Activated CD8-positive, alpha-beta T cell treated with anti-CD3 and anti-CD28 coated beads, Interleukin-2, amount 10 ng/mL, durations not matched to agents 7 days and 5 days (primary cell): ENCODE measurements around the gene PDE6G. TPM values are rescaled to one million over a fixed set of nuclear protein-coding genes. Genes with fewer than 3 reads are reported as not detected.
A peak's percentile ranks its signal among the peaks of the same experiment; 100 is the strongest.

ENCODE experiments used
- ATAC-seq: fragments of 150-1000 bp; cut with Tn5 transposase; one replicate; pipeline ENCODE4 v1.10.0; 2021; ENCODE audit warnings: moderate library complexity
- CTCF ChIA-PET: fragments of 350-600 bp; sonication (Branson Sonifier 250); formaldehyde crosslinking; loops from one replicate; lab custom pipeline; 2021; ENCODE audit warnings: antibody characterized with exemption; lab: Charles Lee
- POLR2A ChIA-PET: fragments of 350-600 bp; sonication (Branson Sonifier 250); formaldehyde crosslinking; loops from one replicate; lab custom pipeline; 2021; ENCODE audit warnings: antibody characterized with exemption; lab: Charles Lee
- DNase-seq: peaks from one replicate; pipeline ENCODE4 v3.0.0-alpha.2; 2020
- H3K27ac Mint-ChIP-seq: one replicate; pipeline ENCODE4 v1.8.0; 2021; ENCODE audit warnings: mild to moderate bottlenecking, mixed read lengths
- H3K27me3 Mint-ChIP-seq: one replicate; pipeline ENCODE4 v1.8.0; 2021; ENCODE audit warnings: low read depth, mixed read lengths
- H3K36me3 Mint-ChIP-seq: one replicate; pipeline ENCODE4 v1.8.0; 2021; ENCODE audit warnings: low read depth, mixed read lengths
- H3K4me1 Mint-ChIP-seq: one replicate; pipeline ENCODE4 v1.8.0; 2021; ENCODE audit warnings: low read depth, mixed read lengths
- H3K4me3 Mint-ChIP-seq: one replicate; pipeline ENCODE4 v1.8.0; 2021; ENCODE audit warnings: mild to moderate bottlenecking, mixed read lengths
- H3K9me3 Mint-ChIP-seq: one replicate; pipeline ENCODE4 v1.8.0; 2022; ENCODE audit warnings: mixed read lengths; ENCODE audit not compliant: insufficient read depth
- total RNA-seq, 2 experiments: library from RNA; stranded (reverse); gene quantifications; one replicate each; pipeline ENCODE4 v1.2.3, GENCODE V29; 2021

The PDE6G gene
- total RNA-seq, 2 experiments from 2014 or later = 76.5 to 80.3 TPM

- CTCF ChIA-PET = interaction anchor here (2.6 kb wide), 1 partner anchor 16 kb away, joined by 18 read pairs; no protein-coding TSS in a partner anchor
- POLR2A ChIA-PET = no interaction called here
- no peak overlapping the region for H3K4me3 Mint-ChIP-seq
- H3K4me1 Mint-ChIP-seq = peaks cover 20% of the 10 kb centered on the region
- H3K27ac Mint-ChIP-seq = no peak overlapping the region
- H3K9me3 Mint-ChIP-seq = no peaks in the 10 kb centered on the region
- no peaks in the 10 kb centered on the region for H3K27me3 Mint-ChIP-seq
- DNase-seq = no peak
- H3K36me3 Mint-ChIP-seq = peaks cover 73% of the 10 kb centered on the region
- ATAC-seq = no peak
Measured at GRCh38 chr17:81616877-81617276, 39.5 kb downstream of the PDE6G start.

GRCh38 chr17:81615401-81615930 lies 40.9 kb downstream of the PDE6G start:
- H3K36me3 Mint-ChIP-seq = peaks cover 60% of the 10 kb centered on the region
- ATAC-seq = no peak
- no peaks in the 10 kb centered on the region for H3K9me3 Mint-ChIP-seq
- peaks cover 20% of the 10 kb centered on the region for H3K4me1 Mint-ChIP-seq
- DNase-seq = no peak
- no peak overlapping the region for H3K4me3 Mint-ChIP-seq
- ChIA-PET POLR2A (interaction anchor here (1.1 to 1.3 kb wide), 2 partner anchors 21 to 51 kb away, joined by 3 to 5 read pairs; partner anchors contain the start of genes CCDC137, NPLOC4, OXLD1 and TSPAN10), CTCF (interaction anchor here (2.6 kb wide), 1 partner anchor 14 kb away, joined by 18 read pairs; no protein-coding TSS in a partner anchor)
- no peaks in the 10 kb centered on the region for H3K27me3 Mint-ChIP-seq
- peak overlapping the region; percentile 76 for H3K27ac Mint-ChIP-seq

- CTCF ChIA-PET = no interaction called here
- H3K27me3 Mint-ChIP-seq = no peaks in the 10 kb centered on the region
- H3K4me3 Mint-ChIP-seq = no peak overlapping the region
- DNase-seq (no peak), ATAC-seq (no peak)
- H3K9me3 Mint-ChIP-seq = no peaks in the 10 kb centered on the region
- POLR2A ChIA-PET = no interaction called here
- H3K27ac Mint-ChIP-seq = no peak overlapping the region
- peaks cover 68% of the 10 kb centered on the region for H3K36me3 Mint-ChIP-seq
- H3K4me1 Mint-ChIP-seq = peaks cover 37% of the 10 kb centered on the region
Measured at GRCh38 chr17:81612172-81612970, 44.0 kb downstream of the PDE6G start.

GRCh38 chr17:81609541-81610311 lies 46.6 kb downstream of the PDE6G start:
- POLR2A ChIA-PET = interaction anchor here (0.6 kb wide), 1 partner anchor 51 kb away, joined by 3 read pairs; no protein-coding TSS in a partner anchor
- no peak for ATAC-seq

GRCh38 chr17:81608605-81609004 lies 47.7 kb downstream of the PDE6G start:
- ChIA-PET POLR2A (interaction anchor here (1.2 kb wide), 1 partner anchor 57 kb away, joined by 3 read pairs; no protein-coding TSS in a partner anchor), CTCF (interaction anchor here (0.8 kb wide), 1 partner anchor 75 kb away, joined by 4 read pairs; the partner anchor contains the start of genes ARL16 and HGS)
- no peak overlapping the region for H3K27ac Mint-ChIP-seq
- H3K27me3 Mint-ChIP-seq = no peaks in the 10 kb centered on the region
- no peak overlapping the region for H3K4me3 Mint-ChIP-seq
- ATAC-seq = no peak
- DNase-seq = no peak
- peaks cover 18% of the 10 kb centered on the region for H3K4me1 Mint-ChIP-seq
- H3K9me3 Mint-ChIP-seq = no peaks in the 10 kb centered on the region
- H3K36me3 Mint-ChIP-seq = peaks cover 60% of the 10 kb centered on the region

More at GRCh38 chr17:81609541-81610311, 46.6 kb downstream of the PDE6G start:
- H3K4me1 Mint-ChIP-seq = peaks cover 24% of the 10 kb centered on the region
- H3K36me3 Mint-ChIP-seq = peaks cover 60% of the 10 kb centered on the region
- H3K27me3 Mint-ChIP-seq = no peaks in the 10 kb centered on the region
- H3K4me3 Mint-ChIP-seq = no peak overlapping the region
- no peak overlapping the region for H3K27ac Mint-ChIP-seq
- DNase-seq = no peak
- H3K9me3 Mint-ChIP-seq = no peaks in the 10 kb centered on the region
- CTCF ChIA-PET = interaction anchor here (1.0 kb wide), 1 partner anchor 9 kb away, joined by 3 read pairs; no protein-coding TSS in a partner anchor

GRCh38 chr17:81608082-81608481 lies 48.3 kb downstream of the PDE6G start:
- H3K9me3 Mint-ChIP-seq = no peaks in the 10 kb centered on the region
- no peaks in the 10 kb centered on the region for H3K27me3 Mint-ChIP-seq
- H3K4me3 Mint-ChIP-seq = no peak overlapping the region
- peaks cover 18% of the 10 kb centered on the region for H3K4me1 Mint-ChIP-seq
- H3K27ac Mint-ChIP-seq = no peak overlapping the region
- ChIA-PET POLR2A (interaction anchor here (1.2 kb wide), 1 partner anchor 57 kb away, joined by 3 read pairs; no protein-coding TSS in a partner anchor), CTCF (interaction anchor here (0.8 kb wide), 1 partner anchor 75 kb away, joined by 4 read pairs; the partner anchor contains the start of genes ARL16 and HGS)
- peaks cover 58% of the 10 kb centered on the region for H3K36me3 Mint-ChIP-seq
- DNase-seq = no peak
- no peak for ATAC-seq

- Mint-ChIP-seq H3K4me3 (no peak overlapping the region), H3K27ac (no peak overlapping the region), H3K27me3 (no peaks in the 10 kb centered on the region), H3K9me3 (no peaks in the 10 kb centered on the region), H3K36me3 (peaks cover 54% of the 10 kb centered on the region), H3K4me1 (peaks cover 18% of the 10 kb centered on the region)
- ATAC-seq (no peak), DNase-seq (no peak)
- ChIA-PET CTCF (interaction anchor here (0.6 to 0.9 kb wide), 2 partner anchors 32 to 76 kb away, joined by 3 to 4 read pairs; partner anchors contain the start of genes ARL16 and HGS), POLR2A (interaction anchor here (0.6 kb wide), 1 partner anchor 55 kb away, joined by 3 read pairs; the partner anchor contains the start of gene FAAP100)
Measured at GRCh38 chr17:81607431-81607830, 48.9 kb downstream of the PDE6G start.

- Mint-ChIP-seq H3K4me1 (peaks cover 12% of the 10 kb centered on the region), H3K9me3 (no peaks in the 10 kb centered on the region), H3K27ac (no peak overlapping the region), H3K36me3 (peaks cover 54% of the 10 kb centered on the region), H3K27me3 (no peaks in the 10 kb centered on the region), H3K4me3 (no peak overlapping the region)
- DNase-seq (no peak), ATAC-seq (no peak)
- CTCF ChIA-PET = no interaction called here
- POLR2A ChIA-PET = no interaction called here
Measured at GRCh38 chr17:81603846-81604610, 52.3 kb downstream of the PDE6G start.

GRCh38 chr17:81601525-81602120 lies 54.7 kb downstream of the PDE6G start:
- peak overlapping the region; percentile 58 for H3K27ac Mint-ChIP-seq
- POLR2A ChIA-PET = interaction anchor here (1.2 kb wide), 1 partner anchor 10 kb away, joined by 4 read pairs; no protein-coding TSS in a partner anchor
- peak; percentile 90 for ATAC-seq
- H3K27me3 Mint-ChIP-seq = no peaks in the 10 kb centered on the region
- peak; percentile 69 for DNase-seq
- peaks cover 10% of the 10 kb centered on the region for H3K4me1 Mint-ChIP-seq
- no peaks in the 10 kb centered on the region for H3K9me3 Mint-ChIP-seq
- no peak overlapping the region for H3K4me3 Mint-ChIP-seq
- peaks cover 52% of the 10 kb centered on the region for H3K36me3 Mint-ChIP-seq
- CTCF ChIA-PET = interaction anchor here (0.6 to 2.8 kb wide), 31 partner anchors 8 to 316 kb away, joined by 3 to 25 read pairs (median 3); partner anchors contain the start of genes FAAP100, PDE6G and SLC38A10
